Ishikawa (cell line): ENCODE measurements around the gene TMPRSS6.

Source experiments
- CEBPB ChIP-seq: IDR thresholded peaks from 2 replicates; pipeline ENCODE4 v1.6.1; 2012
- CREB1 ChIP-seq: IDR thresholded peaks from 2 replicates; pipeline ENCODE4 v1.6.1; 2012; ENCODE audit warnings: low read depth
- EGR1 ChIP-seq: IDR thresholded peaks from 2 replicates; pipeline ENCODE4 v1.6.1; 2012
- EP300 ChIP-seq: IDR thresholded peaks from 2 replicates; pipeline ENCODE4 v1.6.1; 2012; ENCODE audit warnings: borderline replicate concordance
- FOXM1 ChIP-seq: IDR thresholded peaks from 2 replicates; pipeline ENCODE4 v1.6.1; 2012; ENCODE audit warnings: low read depth, borderline replicate concordance
- MAX ChIP-seq: IDR thresholded peaks from 2 replicates; pipeline ENCODE4 v1.6.1; 2012
- NFIC ChIP-seq: IDR thresholded peaks from 2 replicates; pipeline ENCODE4 v1.6.1; 2012
- RAD21 ChIP-seq: IDR thresholded peaks from 2 replicates; pipeline ENCODE4 v1.6.1; 2012; ENCODE audit warnings: low read depth
- REST ChIP-seq: IDR thresholded peaks from 2 replicates; pipeline ENCODE4 v1.6.1; 2012; ENCODE audit warnings: low read depth, mild to moderate bottlenecking
- TAF1 ChIP-seq: IDR thresholded peaks from 2 replicates; pipeline ENCODE4 v1.6.1; 2012; ENCODE audit warnings: low read depth, mild to moderate bottlenecking
- TCF12 ChIP-seq: IDR thresholded peaks from 2 replicates; pipeline ENCODE4 v1.6.1; 2012; ENCODE audit warnings: low read depth
- TEAD4 ChIP-seq: IDR thresholded peaks from 2 replicates; pipeline ENCODE4 v1.6.1; 2012
- USF1 ChIP-seq: IDR thresholded peaks from 2 replicates; pipeline ENCODE4 v1.6.1; 2012
- YY1 ChIP-seq: IDR thresholded peaks from 2 replicates; pipeline ENCODE4 v1.6.1; 2012; ENCODE audit warnings: low read depth
- ZBTB7A ChIP-seq: IDR thresholded peaks from 2 replicates; pipeline ENCODE4 v1.6.1; 2012; ENCODE audit warnings: low read depth

TMPRSS6 gene

GRCh38 chr22:37100589-37101127 lies 8.9 kb downstream of the TMPRSS6 start:
- TF ChIP-seq FOXM1 (no peak), MAX (no peak), CREB1 (no peak), TCF12 (no peak), REST (no peak), TAF1 (no peak), USF1 (no peak), YY1 (no peak), TEAD4 (no peak), RAD21 (no peak), CEBPB (no peak), EGR1 (no peak), ZBTB7A (no peak), EP300 (no peak)

- TF ChIP-seq MAX (no peak), USF1 (no peak)
Measured at GRCh38 chr22:37098976-37099591, 10.4 kb downstream of the TMPRSS6 start.

- TF ChIP-seq TCF12 (no peak), USF1 (no peak), CEBPB (no peak), NFIC (no peak), RAD21 (no peak), TEAD4 (no peak), MAX (no peak), TAF1 (no peak), ZBTB7A (no peak), YY1 (no peak), EP300 (no peak), EGR1 (no peak)
Measured at GRCh38 chr22:37097346-37097745, 12.2 kb downstream of the TMPRSS6 start.

GRCh38 chr22:37095113-37095512 lies 14.4 kb downstream of the TMPRSS6 start:
- TF ChIP-seq ZBTB7A: no peak
- no peak for TF ChIP-seq CREB1
- TF ChIP-seq RAD21: no peak
- no peak for TF ChIP-seq TAF1
- TF ChIP-seq FOXM1: no peak
- TF ChIP-seq USF1: no peak
- no peak for TF ChIP-seq EGR1
- no peak for TF ChIP-seq NFIC
- TF ChIP-seq TCF12: no peak
- TF ChIP-seq TEAD4: no peak

- no peak for TF ChIP-seq NFIC
- no peak for TF ChIP-seq TAF1
- no peak for TF ChIP-seq USF1
- TF ChIP-seq FOXM1: no peak
- TF ChIP-seq YY1: no peak
- no peak for TF ChIP-seq REST
- TF ChIP-seq MAX: no peak
- TF ChIP-seq CEBPB: no peak
- no peak for TF ChIP-seq EP300
- TF ChIP-seq CREB1: no peak
- no peak for TF ChIP-seq EGR1
Measured at GRCh38 chr22:37094239-37094638, 15.3 kb downstream of the TMPRSS6 start.
